GM23338 (cell line): ENCODE results near the gene RAB11FIP4. TPM values are rescaled to one million over a fixed set of nuclear protein-coding genes. Genes with fewer than 3 reads are reported as not detected.

Source experiments
- ATAC-seq: fragments of 200-7000 bp; cut with Tn5 transposase; 3 replicates; pipeline ENCODE4 v1.9.1; 2020
- DNase-seq: peaks from one replicate; pipeline ENCODE4 v3.0.0-alpha.2; 2015; ENCODE audit warnings: low spot score
- H2AFZ ChIP-seq: fragments of 200-600 bp; sonication (generic); 2 replicates; pipeline ENCODE4 v1.8.0; 2016; ENCODE audit warnings: antibody characterized with exemption, mild to moderate bottlenecking, moderate library complexity
- H3F3A ChIP-seq: fragments of 200-600 bp; sonication (generic); replicated peaks from 2 replicates; pipeline ENCODE4 v1.8.0; 2017; ENCODE audit warnings: antibody characterized with exemption, mixed run types, low read depth
- H3K27ac ChIP-seq: fragments of 200-600 bp; sonication (generic); 2 replicates; pipeline ENCODE4 v1.6.1; 2016; ENCODE audit warnings: low read depth
- H3K27me3 ChIP-seq: fragments of 200-600 bp; sonication (generic); 2 replicates; pipeline ENCODE4 v1.8.0; 2016; ENCODE audit warnings: mild to moderate bottlenecking, mixed run types, moderate library complexity; ENCODE audit not compliant: insufficient read depth
- H3K36me3 ChIP-seq: fragments of 200-600 bp; sonication (generic); 2 replicates; pipeline ENCODE4 v1.8.0; 2016; ENCODE audit warnings: mild to moderate bottlenecking; ENCODE audit not compliant: insufficient read depth
- H3K4me1 ChIP-seq: fragments of 200-600 bp; sonication (generic); 2 replicates; pipeline ENCODE4 v1.8.0; 2016; ENCODE audit warnings: mild to moderate bottlenecking, moderate library complexity; ENCODE audit not compliant: insufficient read depth
- H3K4me2 ChIP-seq: fragments of 200-600 bp; sonication (generic); 2 replicates; pipeline ENCODE4 v1.7.1; 2017; ENCODE audit warnings: mixed run types
- H3K4me3 ChIP-seq: fragments of 200-600 bp; sonication (generic); 2 replicates; pipeline ENCODE4 v1.6.1; 2016; ENCODE audit warnings: mixed run types
- H3K79me2 ChIP-seq: fragments of 200-600 bp; sonication (generic); replicated peaks from 2 replicates; pipeline ENCODE4 v1.8.0; 2017; ENCODE audit warnings: mild to moderate bottlenecking; ENCODE audit not compliant: insufficient read depth
- H3K9me2 ChIP-seq: fragments of 200-600 bp; sonication (generic); 2 replicates; pipeline ENCODE4 v1.8.0; 2017; ENCODE audit not compliant: insufficient read depth
- H4K20me1 ChIP-seq: fragments of 200-600 bp; sonication (generic); replicated peaks from 2 replicates; pipeline ENCODE4 v1.8.0; 2017; ENCODE audit warnings: mild to moderate bottlenecking; ENCODE audit not compliant: insufficient read depth
- H3K27ac Mint-ChIP-seq: 2 replicates; pipeline ENCODE4 v1.8.0; 2020; ENCODE audit warnings: inconsistent platforms, mild to moderate bottlenecking, moderate library complexity, mixed read lengths
- H3K27me3 Mint-ChIP-seq: 3 replicates; pipeline ENCODE4 v1.8.0; 2022; ENCODE audit warnings: low read depth, mild to moderate bottlenecking, moderate library complexity, mixed read lengths, inconsistent platforms; ENCODE audit not compliant: insufficient read depth, poor library complexity
- H3K36me3 Mint-ChIP-seq: 3 replicates; pipeline ENCODE4 v1.8.0; 2021; ENCODE audit warnings: low read depth, mild to moderate bottlenecking, inconsistent platforms, moderate library complexity, mixed read lengths
- H3K4me1 Mint-ChIP-seq: 3 replicates; pipeline ENCODE4 v1.8.0; 2020; ENCODE audit warnings: mild to moderate bottlenecking, inconsistent platforms, mixed read lengths
- H3K4me3 Mint-ChIP-seq: 3 replicates; pipeline ENCODE4 v1.8.0; 2021; ENCODE audit warnings: moderate library complexity, mild to moderate bottlenecking, inconsistent platforms, mixed read lengths
- H3K9me3 Mint-ChIP-seq: 3 replicates; pipeline ENCODE4 v1.8.0; 2020; ENCODE audit warnings: moderate library complexity, mild to moderate bottlenecking, inconsistent platforms, mixed read lengths
- CREB1 ChIP-seq: fragments of 250-450 bp; sonication (Bioruptor Pico); IDR thresholded peaks from 2 replicates; pipeline ENCODE4 v1.5.0; 2020; ENCODE audit warnings: low read depth, mild to moderate bottlenecking, moderate library complexity
- CTCF ChIP-seq, 2 experiments: fragments of 200-600 bp in 1 of 2; sonication (generic) in 1 of 2; conservative IDR thresholded peaks; 2 replicates each; pipeline versions ENCODE4 v1.5.1 to v1.6.1; 2016 to 2017; ENCODE audit warnings: antibody characterized with exemption in 2 of 2, low read depth in 2 of 2, mild to moderate bottlenecking in 2 of 2, moderate library complexity in 1 of 2
- ETS1 ChIP-seq: IDR thresholded peaks from 2 replicates; pipeline ENCODE4 v1.6.1; 2016; ENCODE audit warnings: antibody characterized with exemption
- EZH2 ChIP-seq: fragments of 200-600 bp; sonication (generic); IDR thresholded peaks from one replicate; pipeline ENCODE4 v1.8.0; 2017; ENCODE audit warnings: antibody characterized with exemption, mild to moderate bottlenecking, low read depth; ENCODE audit not compliant: unreplicated experiment
- EZH2phosphoT487 ChIP-seq: fragments of 200-600 bp; sonication (generic); IDR thresholded peaks from one replicate; pipeline ENCODE4 v1.8.1; 2018; ENCODE audit warnings: antibody characterized with exemption; ENCODE audit not compliant: unreplicated experiment
- JUNB ChIP-seq: IDR thresholded peaks from one replicate; pipeline ENCODE4 v1.6.1; 2016; ENCODE audit warnings: antibody characterized with exemption; ENCODE audit not compliant: unreplicated experiment
- NANOG ChIP-seq: IDR thresholded peaks from 2 replicates; pipeline ENCODE4 v1.6.1; 2016; ENCODE audit warnings: antibody characterized with exemption, borderline replicate concordance
- POLR2AphosphoS5 ChIP-seq: IDR thresholded peaks from 2 replicates; pipeline ENCODE4 v1.6.1; 2016; ENCODE audit warnings: antibody characterized with exemption, low read depth
- REST ChIP-seq: IDR thresholded peaks from one replicate; pipeline ENCODE4 v1.6.1; 2018; ENCODE audit warnings: antibody characterized with exemption; ENCODE audit not compliant: unreplicated experiment
- STAT1 ChIP-seq: IDR thresholded peaks from one replicate; pipeline ENCODE4 v1.6.1; 2016; ENCODE audit warnings: antibody characterized with exemption; ENCODE audit not compliant: unreplicated experiment
- ZNF114 ChIP-seq: fragments of 250-450 bp; sonication (Bioruptor Pico); IDR thresholded peaks from 2 replicates; pipeline ENCODE4 v1.5.0; 2020; ENCODE audit warnings: mild to moderate bottlenecking, moderate library complexity
- ZNF331 ChIP-seq: fragments of 250-450 bp; sonication (Bioruptor Pico); IDR thresholded peaks from 2 replicates; pipeline ENCODE4 v1.5.0; 2020; ENCODE audit warnings: low read depth, mild to moderate bottlenecking, moderate library complexity
- polyA plus RNA-seq: library from polyadenylated mRNA; unstranded; fragments of >200 nt; fragmentation: Nextera tagmentation; extraction: Ambion mirVana; gene quantifications from 2 replicates; pipeline ENCODE4 v1.2.1, GENCODE V29; 2016
- total RNA-seq: library from RNA; depleted of rRNA; stranded (reverse); fragments of >200 nt; shearing (Covaris generic); gene quantifications from 2 replicates; pipeline ENCODE4 v1.2.3, GENCODE V29; 2014
- TF ChIP-seq, protein P1 (sequence below): fragments of 250-450 bp; sonication (Bioruptor Pico); IDR thresholded peaks from 2 replicates; pipeline ENCODE4 v1.5.0; 2020; ENCODE audit warnings: mild to moderate bottlenecking, moderate library complexity

The RAB11FIP4 gene
- total and polyA plus RNA-seq, 2 experiments from 2014 or later, result 26.0 to 65.6 TPM

DNA sequence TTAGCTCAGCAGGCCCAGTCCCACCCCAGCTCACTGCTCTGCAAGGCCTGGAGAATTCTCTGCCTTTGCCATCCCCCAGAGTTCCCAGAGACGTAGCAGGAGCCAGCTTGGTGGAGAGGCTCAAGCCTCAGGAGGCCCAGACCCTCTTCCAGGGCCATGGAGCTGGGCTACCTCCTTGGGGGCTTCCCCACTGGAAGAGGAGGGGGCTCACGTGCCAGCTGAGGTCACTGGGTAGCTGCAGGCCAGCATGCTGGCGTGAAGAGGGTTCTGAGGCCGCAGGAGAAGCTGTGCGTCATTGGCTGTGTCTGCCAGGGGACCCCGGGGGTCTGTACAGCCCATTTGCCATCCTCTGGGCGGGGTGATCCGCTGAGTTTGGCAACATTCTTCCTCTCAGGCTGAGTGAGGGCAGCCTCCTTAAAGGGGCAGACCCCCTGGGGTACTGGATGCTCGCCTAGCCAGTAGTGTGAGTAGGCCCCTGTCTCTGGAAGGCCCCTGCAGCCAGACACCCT lies 131.6 kb downstream of the RAB11FIP4 start:
- Mint-ChIP-seq H3K4me1 (no peaks in the 10 kb centered on the region), H3K4me3 (no peak overlapping the region), H3K27ac (no peak overlapping the region), H3K27me3 (peaks cover 8% of the 10 kb centered on the region), H3K9me3 (peaks cover 6% of the 10 kb centered on the region; the same call in 2 of the 3 replicates), H3K36me3 (peaks cover 60% of the 10 kb centered on the region)
- Histone ChIP-seq H2AFZ (no peak overlapping the region), H3K4me2 (no peak overlapping the region), H3K36me3 (peaks cover 13% of the 10 kb centered on the region), H3K4me1 (no peaks in the 10 kb centered on the region), H4K20me1 (no peaks in the 10 kb centered on the region), H3K4me3 (no peak overlapping the region), H3K27me3 (no peaks in the 10 kb centered on the region), H3F3A (no peaks in the 10 kb centered on the region), H3K9me2 (no peaks in the 10 kb centered on the region), H3K79me2 (no peaks in the 10 kb centered on the region), H3K27ac (no peak overlapping the region)
- no peak for TF ChIP-seq REST
- no peak for TF ChIP-seq ETS1
- no peak for TF ChIP-seq ZNF114
- TF ChIP-seq, protein P1, sequence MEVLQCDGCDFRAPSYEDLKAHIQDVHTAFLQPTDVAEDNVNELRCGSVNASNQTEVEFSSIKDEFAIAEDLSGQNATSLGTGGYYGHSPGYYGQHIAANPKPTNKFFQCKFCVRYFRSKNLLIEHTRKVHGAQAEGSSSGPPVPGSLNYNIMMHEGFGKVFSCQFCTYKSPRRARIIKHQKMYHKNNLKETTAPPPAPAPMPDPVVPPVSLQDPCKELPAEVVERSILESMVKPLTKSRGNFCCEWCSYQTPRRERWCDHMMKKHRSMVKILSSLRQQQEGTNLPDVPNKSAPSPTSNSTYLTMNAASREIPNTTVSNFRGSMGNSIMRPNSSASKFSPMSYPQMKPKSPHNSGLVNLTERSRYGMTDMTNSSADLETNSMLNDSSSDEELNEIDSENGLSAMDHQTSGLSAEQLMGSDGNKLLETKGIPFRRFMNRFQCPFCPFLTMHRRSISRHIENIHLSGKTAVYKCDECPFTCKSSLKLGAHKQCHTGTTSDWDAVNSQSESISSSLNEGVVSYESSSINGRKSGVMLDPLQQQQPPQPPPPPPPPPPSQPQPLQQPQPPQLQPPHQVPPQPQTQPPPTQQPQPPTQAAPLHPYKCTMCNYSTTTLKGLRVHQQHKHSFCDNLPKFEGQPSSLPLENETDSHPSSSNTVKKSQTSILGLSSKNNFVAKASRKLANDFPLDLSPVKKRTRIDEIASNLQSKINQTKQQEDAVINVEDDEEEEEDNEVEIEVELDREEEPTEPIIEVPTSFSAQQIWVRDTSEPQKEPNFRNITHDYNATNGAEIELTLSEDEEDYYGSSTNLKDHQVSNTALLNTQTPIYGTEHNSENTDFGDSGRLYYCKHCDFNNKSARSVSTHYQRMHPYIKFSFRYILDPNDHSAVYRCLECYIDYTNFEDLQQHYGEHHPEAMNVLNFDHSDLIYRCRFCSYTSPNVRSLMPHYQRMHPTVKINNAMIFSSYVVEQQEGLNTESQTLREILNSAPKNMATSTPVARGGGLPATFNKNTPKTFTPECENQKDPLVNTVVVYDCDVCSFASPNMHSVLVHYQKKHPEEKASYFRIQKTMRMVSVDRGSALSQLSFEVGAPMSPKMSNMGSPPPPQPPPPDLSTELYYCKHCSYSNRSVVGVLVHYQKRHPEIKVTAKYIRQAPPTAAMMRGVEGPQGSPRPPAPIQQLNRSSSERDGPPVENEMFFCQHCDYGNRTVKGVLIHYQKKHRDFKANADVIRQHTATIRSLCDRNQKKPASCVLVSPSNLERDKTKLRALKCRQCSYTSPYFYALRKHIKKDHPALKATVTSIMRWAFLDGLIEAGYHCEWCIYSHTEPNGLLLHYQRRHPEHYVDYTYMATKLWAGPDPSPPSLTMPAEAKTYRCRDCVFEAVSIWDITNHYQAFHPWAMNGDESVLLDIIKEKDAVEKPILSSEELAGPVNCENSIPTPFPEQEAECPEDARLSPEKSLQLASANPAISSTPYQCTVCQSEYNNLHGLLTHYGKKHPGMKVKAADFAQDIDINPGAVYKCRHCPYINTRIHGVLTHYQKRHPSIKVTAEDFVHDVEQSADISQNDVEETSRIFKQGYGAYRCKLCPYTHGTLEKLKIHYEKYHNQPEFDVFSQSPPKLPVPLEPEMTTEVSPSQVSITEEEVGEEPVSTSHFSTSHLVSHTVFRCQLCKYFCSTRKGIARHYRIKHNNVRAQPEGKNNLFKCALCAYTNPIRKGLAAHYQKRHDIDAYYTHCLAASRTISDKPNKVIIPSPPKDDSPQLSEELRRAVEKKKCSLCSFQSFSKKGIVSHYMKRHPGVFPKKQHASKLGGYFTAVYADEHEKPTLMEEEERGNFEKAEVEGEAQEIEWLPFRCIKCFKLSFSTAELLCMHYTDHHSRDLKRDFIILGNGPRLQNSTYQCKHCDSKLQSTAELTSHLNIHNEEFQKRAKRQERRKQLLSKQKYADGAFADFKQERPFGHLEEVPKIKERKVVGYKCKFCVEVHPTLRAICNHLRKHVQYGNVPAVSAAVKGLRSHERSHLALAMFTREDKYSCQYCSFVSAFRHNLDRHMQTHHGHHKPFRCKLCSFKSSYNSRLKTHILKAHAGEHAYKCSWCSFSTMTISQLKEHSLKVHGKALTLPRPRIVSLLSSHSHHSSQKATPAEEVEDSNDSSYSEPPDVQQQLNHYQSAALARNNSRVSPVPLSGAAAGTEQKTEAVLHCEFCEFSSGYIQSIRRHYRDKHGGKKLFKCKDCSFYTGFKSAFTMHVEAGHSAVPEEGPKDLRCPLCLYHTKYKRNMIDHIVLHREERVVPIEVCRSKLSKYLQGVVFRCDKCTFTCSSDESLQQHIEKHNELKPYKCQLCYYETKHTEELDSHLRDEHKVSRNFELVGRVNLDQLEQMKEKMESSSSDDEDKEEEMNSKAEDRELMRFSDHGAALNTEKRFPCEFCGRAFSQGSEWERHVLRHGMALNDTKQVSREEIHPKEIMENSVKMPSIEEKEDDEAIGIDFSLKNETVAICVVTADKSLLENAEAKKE (CRISPR knock-in tag), result no peak
- TF ChIP-seq NANOG, result no peak
- TF ChIP-seq POLR2AphosphoS5, result no peak
- no peak for TF ChIP-seq CREB1 (CRISPR knock-in tag)
- TF ChIP-seq JUNB, result no peak
- TF ChIP-seq EZH2, result no peak
- no peak for TF ChIP-seq STAT1
- TF ChIP-seq ZNF331, result no peak
- TF ChIP-seq CTCF (conservative IDR thresholded peaks at IDR 0.05; ENCODE audit: low read depth in 2 of 2), result no peak
- no peak for TF ChIP-seq EZH2phosphoT487
- DNase-seq (no peak), ATAC-seq (no peak)
